NCI-H510A treated with DMSO at 0.1 percent for 48 hours (cell line): ENCODE results near the gene MICB.
"Not testable (repeated sequence)": the region's sequence is repeated elsewhere in the genome, so short reads cannot be mapped to it uniquely, and the experiment has no call there.

Experiments used
- DNase-seq: peaks from one replicate; lab custom pipeline; 2025; lab: John Stamatoyannopoulos, UW

Gene MICB

GRCh38 chr6:31541059-31541657 is 43.2 kb downstream of the MICB start:
- DNase-seq: peak; percentile 78

GRCh38 chr6:31541658-31542521 is 43.9 kb downstream of the MICB start, which contains the start of gene DDX39B:
Gene DDX39B, minus strand, starts transcription at chr6:31542003. Its CDS starts 1,471 bp downstream, at chr6:31540532.
- peak; percentile 99 for DNase-seq

GRCh38 chr6:31543639-31544038 is 45.7 kb downstream of the MICB start:
- DNase-seq: no peak

DNA sequence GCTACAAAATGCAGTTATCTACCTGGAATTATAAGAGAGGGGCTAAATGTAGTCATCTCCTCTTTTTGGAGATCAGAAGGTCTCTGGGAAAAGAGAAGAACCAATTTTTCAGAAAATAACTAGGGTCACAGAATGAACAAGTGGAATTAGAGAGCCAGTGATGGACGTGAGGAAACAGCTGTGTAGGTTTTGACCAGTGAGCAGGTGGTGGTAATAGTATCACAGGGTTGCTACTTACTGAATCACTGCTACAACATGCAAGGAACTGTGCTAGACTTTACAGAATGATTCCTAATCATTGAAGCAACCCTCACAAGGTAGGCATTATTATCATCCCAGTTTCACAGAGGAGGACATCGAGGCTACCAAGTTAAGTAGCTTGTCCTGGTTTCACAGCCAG is 46.7 kb downstream of the MICB start:
- DNase-seq: no peak

DNA sequence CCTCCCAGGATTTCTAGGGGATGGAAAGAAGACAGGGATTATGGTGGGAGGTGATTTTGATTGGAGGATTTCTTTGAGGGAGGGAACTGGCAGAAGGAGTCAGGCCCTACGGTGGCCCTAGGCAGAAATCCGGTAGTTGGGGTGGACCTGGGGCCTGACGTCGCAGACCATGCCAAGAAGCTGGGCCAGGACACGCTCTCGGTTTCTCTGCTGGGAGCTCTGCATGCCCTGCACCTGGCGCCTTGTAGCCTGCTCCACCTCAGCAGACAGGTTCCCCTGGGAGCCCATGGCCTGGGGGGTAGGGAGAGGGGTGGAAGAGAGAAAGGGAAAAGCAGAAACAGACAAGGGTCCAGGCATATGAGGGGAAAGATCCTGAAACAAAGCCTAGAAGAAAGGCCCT is 47.3 kb downstream of the MICB start:
- no peak for DNase-seq

- DNase-seq: peak; percentile 98
Measured at GRCh38 chr6:31546339-31546957, 48.5 kb downstream of the MICB start, which contains the start of gene ATP6V1G2. Gene ATP6V1G2, minus strand, starts transcription at chr6:31546608. Its CDS starts 49 bp downstream, at chr6:31546559.

DNA sequence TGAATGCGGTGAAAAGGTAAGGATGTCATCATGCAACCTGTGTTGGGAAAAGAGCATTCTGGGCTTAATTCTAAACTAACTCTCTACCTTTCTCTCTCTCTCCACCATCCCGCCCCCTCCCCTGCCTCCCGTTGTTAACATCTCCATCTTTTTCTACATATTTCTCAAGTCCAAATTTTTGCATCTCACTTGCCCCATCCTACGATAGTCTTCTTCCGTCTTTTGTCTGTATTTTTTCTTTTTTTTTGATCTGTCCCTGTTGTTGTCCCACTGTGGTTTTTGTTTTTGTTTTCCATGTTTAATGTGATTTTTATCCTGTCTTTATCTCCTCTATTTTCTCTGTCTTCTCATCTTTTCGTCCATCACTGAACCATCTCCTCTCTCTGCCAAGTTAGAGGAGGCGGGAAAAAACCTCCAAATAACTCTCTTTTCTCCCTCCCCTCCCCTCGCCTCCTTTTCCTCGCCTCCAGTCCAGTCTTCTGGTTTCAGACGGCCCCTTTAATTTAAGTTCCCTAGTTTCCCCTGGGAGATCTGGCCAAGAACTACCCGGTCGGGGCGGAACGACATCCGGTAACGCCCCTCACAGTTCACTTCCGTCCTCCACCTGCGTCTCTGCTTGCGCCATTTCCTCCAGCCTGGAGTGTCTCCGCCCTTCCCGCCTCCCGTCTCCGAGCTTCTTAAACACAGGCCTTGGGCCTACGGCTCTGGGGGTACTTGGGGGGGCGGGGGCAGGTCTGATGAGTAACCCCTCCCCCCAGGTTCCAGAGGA is 49.2 kb downstream of the MICB start, which contains the start of gene NFKBIL1:
Gene NFKBIL1 (plus strand): TSS at position 651 of the 769 bp plus-strand sequence. CDS start 87 bp downstream, at position 738.
- peak; percentile 98 for DNase-seq

- no peak for DNase-seq
Measured at GRCh38 chr6:31547727-31548543, 50.0 kb downstream of the MICB start.

DNA sequence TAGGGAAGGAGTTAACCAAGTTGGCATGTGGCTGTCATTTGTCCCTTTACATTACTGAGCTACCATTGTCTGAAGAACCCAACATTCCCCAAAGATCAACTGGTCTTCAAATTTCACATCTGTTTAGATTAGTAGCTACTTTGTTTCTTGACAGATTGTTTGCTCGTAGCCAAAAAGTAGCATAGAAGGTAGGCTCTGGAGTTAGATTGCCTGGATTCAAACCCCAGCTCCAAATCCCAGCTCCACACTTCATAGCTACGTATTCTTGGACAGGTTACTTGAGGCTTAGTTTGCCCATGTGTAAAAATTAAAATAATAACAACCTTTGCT is 50.6 kb downstream of the MICB start:
- no peak for DNase-seq

- not testable (repeated sequence) for DNase-seq
Measured at GRCh38 chr6:31551371-31551770, 53.4 kb downstream of the MICB start.

GRCh38 chr6:31556307-31556706 is 58.4 kb downstream of the MICB start:
- DNase-seq: no peak

DNA sequence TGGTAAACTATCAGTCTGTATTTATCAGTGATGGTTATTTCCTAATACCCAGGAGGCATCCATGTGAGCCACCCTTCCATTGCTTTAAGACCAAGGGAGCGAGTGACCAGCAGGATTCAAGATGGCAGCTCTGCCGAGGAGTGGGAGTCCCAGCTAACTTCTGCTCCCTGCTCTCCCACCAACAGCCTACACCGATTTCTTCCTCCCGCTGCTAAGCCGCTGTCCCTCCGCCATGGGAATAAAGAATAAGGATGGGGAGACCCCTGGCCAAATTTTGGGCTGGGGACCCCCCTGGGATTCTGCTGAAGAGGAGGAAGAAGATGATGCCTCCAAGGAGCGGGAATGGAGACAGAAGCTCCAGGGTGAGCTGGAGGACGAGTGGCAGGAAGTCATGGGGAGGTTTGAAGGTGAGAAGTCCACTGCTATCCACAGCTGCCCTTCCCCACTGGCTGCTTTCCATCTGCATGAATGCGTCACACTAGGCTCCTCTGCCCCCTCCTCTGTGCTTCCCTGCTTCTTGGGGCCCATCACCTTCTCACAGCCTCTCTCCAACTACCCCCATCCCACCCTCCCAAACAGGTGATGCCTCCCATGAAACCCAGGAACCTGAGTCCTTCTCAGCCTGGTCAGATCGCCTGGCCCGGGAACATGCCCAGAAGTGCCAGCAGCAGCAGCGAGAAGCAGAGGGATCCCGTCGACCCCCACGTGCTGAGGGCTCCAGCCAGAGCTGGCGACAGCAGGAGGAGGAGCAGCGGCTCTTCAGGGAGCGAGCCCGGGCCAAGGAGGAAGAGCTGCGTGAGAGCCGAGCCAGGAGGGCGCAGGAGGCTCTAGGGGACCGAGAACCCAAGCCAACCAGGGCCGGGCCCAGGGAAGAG is 59.7 kb downstream of the MICB start:
- DNase-seq: no peak

GRCh38 chr6:31558318-31558625 is 60.3 kb downstream of the MICB start:
- no peak for DNase-seq

DNA sequence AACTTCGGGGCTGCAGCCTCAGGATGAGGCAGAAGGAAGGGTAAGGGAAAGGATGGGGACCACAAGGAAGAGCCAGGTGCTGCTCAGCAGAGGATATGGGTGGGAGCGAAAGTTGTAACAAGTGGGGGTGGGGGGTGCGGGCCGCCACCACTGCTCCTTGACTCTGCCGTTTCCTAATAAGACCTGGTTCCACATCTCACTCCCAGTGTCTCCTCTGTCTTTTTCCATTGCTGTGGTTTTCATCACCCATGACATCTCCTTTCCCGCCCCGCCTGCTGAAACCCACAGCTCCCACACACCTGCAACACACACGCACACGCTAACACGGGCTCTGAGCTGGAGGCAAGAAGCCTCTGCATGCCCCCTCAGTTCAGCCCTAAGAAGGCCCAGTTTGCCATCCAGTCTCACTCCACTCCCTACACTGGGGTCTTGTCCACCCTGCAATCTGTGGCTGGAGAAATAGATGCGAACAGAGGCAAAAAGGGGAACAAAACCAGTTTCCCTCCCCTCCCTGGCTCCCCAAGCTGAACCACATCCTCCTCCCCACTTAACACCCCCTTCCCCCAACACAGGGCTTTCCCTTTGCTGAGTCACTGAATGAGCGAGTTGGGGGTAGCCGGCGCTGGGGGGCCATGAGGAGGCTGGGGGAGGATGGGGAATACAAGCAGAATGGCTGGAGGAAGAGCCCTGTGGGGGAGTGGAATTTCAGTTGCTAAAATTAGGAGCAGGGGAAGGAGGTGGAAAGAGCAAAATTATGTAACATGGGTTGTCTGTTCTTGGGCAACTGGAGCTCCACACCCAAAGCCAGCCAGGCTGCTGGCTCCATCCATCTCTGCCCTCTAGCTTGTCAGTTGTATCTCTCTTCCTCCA is 60.9 kb downstream of the MICB start:
- no peak for DNase-seq

GRCh38 chr6:31559606-31559957 is 61.6 kb downstream of the MICB start:
- no peak for DNase-seq

GRCh38 chr6:31559958-31560696 is 62.2 kb downstream of the MICB start:
- DNase-seq: no peak

- no peak for DNase-seq
Measured at GRCh38 chr6:31560697-31561058, 62.7 kb downstream of the MICB start.
